Keratinocyte (primary cell): ENCODE data around the gene CD28. TPM values are rescaled to one million over a fixed set of nuclear protein-coding genes. Genes with fewer than 3 reads are reported as not detected.

Source experiments
- DNase-seq: peaks from one replicate; pipeline ENCODE4 v3.0.0-alpha.2; 2011; ENCODE audit warnings: low read depth, missing footprints, low spot score
- FAIRE-seq: peaks from 2 replicates; lab custom pipeline; 2011; peaks lifted over from hg19 to GRCh38; lab: Jason Lieb, UNC
- H2AFZ ChIP-seq: 2 replicates; pipeline ENCODE4 v1.6.0; 2012; ENCODE audit warnings: low read length, control low read depth, inconsistent platforms; ENCODE audit not compliant: control insufficient read depth
- H3K27ac ChIP-seq: 2 replicates; pipeline ENCODE4 v1.5.1; 2011; ENCODE audit warnings: low read length; ENCODE audit not compliant: control insufficient read depth, insufficient read depth
- H3K27me3 ChIP-seq: 3 replicates; pipeline ENCODE4 v1.6.0; 2011; ENCODE audit warnings: low read length; ENCODE audit not compliant: control insufficient read depth, insufficient read depth; ENCODE audit errors: extremely low read depth
- H3K36me3 ChIP-seq, 2 experiments: 2 replicates in 1 of 2; 3 replicates in 1 of 2; pipeline ENCODE4 v1.5.1; 2011; ENCODE audit warnings: low read length in 2 of 2, mild to moderate bottlenecking in 1 of 2; ENCODE audit not compliant: control insufficient read depth in 2 of 2, insufficient read depth in 2 of 2; ENCODE audit errors: extremely low read depth in 1 of 2
- H3K4me1 ChIP-seq: 3 replicates; pipeline ENCODE4 v1.5.1; 2011; ENCODE audit warnings: low read length; ENCODE audit not compliant: control insufficient read depth, insufficient read depth; ENCODE audit errors: extremely low read depth
- H3K4me2 ChIP-seq: 3 replicates; pipeline ENCODE4 v1.6.0; 2011; ENCODE audit warnings: low read depth, low read length; ENCODE audit not compliant: control insufficient read depth, insufficient read depth; ENCODE audit errors: extremely low read depth
- H3K4me3 ChIP-seq, 3 experiments: fragments of 200-600 bp in 1 of 3; sonication (generic) in 1 of 3; 2 replicates in 2 of 3; 3 replicates in 1 of 3; pipeline ENCODE4 v1.5.1; 2011 to 2016; ENCODE audit warnings: low read length in 3 of 3, mild to moderate bottlenecking in 3 of 3, control low read depth in 2 of 3, inconsistent platforms in 1 of 3, low read depth in 1 of 3, mixed read lengths in 1 of 3, mixed run types in 1 of 3, moderate library complexity in 1 of 3; ENCODE audit not compliant: control insufficient read depth in 2 of 3, insufficient read depth in 2 of 3; ENCODE audit errors: extremely low read depth in 1 of 3
- H3K79me2 ChIP-seq: 2 replicates; pipeline ENCODE4 v1.6.0; 2012; ENCODE audit warnings: low read length; ENCODE audit not compliant: control insufficient read depth, insufficient read depth
- H3K9ac ChIP-seq: 3 replicates; pipeline ENCODE4 v1.6.0; 2011; ENCODE audit warnings: low read length; ENCODE audit not compliant: control insufficient read depth, insufficient read depth; ENCODE audit errors: extremely low read depth
- H3K9me1 ChIP-seq: 3 replicates; pipeline ENCODE4 v1.6.0; 2011; ENCODE audit warnings: low read length; ENCODE audit not compliant: control insufficient read depth, insufficient read depth; ENCODE audit errors: extremely low read depth
- H3K9me3 ChIP-seq: 2 replicates; pipeline ENCODE4 v1.5.1; 2012; ENCODE audit warnings: low read depth, low read length; ENCODE audit not compliant: control insufficient read depth
- H4K20me1 ChIP-seq: 3 replicates; pipeline ENCODE4 v1.6.0; 2011; ENCODE audit warnings: low read length; ENCODE audit not compliant: control insufficient read depth, insufficient read depth; ENCODE audit errors: extremely low read depth
- EZH2 ChIP-seq: IDR thresholded peaks from one replicate; pipeline ENCODE4 v1.6.1; 2012; ENCODE audit warnings: inconsistent platforms, mild to moderate bottlenecking, low read length, moderate library complexity
- dilution Hi-C: fragments of 300-500 bp; cut with MboI; formaldehyde crosslinking; loops from one replicate; pipeline ENCODE4 v1.7.0; 2020; ENCODE audit warnings: low sequenced_read_pairs; ENCODE audit not compliant: extremely low pct_ligation_motif_present
- polyA plus RNA-seq, 5 experiments: library from polyadenylated mRNA; depleted of rRNA in 3 of 5; stranded (reverse) in 3 of 5; stranded (forward) in 1 of 5; unstranded in 1 of 5; fragments of >200 nt; gene quantifications; 1 replicate in 1 of 5; 2 replicates in 3 of 5; 3 replicates in 1 of 5; pipeline versions ENCODE4 v1.2.1 to v1.2.3, GENCODE V29; 2011 to 2012; ENCODE audit warnings: missing spikeins in 2 of 5, low read depth in 1 of 5, low replicate concordance in 1 of 5
- TF ChIP-seq, protein P1 (sequence below), 3 experiments: IDR thresholded peaks in 1 of 3; conservative IDR thresholded peaks in 1 of 3; optimal IDR thresholded peaks in 1 of 3; 2 replicates in 2 of 3; 3 replicates in 1 of 3; pipeline versions ENCODE3 to v1.5.1; 2011; ENCODE audit warnings: low read length in 3 of 3, mild to moderate bottlenecking in 3 of 3, moderate library complexity in 2 of 3, control low read depth in 1 of 3, inconsistent platforms in 1 of 3; ENCODE audit not compliant: insufficient read depth in 2 of 3; ENCODE audit errors: extremely low read depth in 1 of 3

Gene CD28
- polyA plus RNA-seq, 1 donor (not counting 4 experiments of a cell fraction or from before 2014, with no cell fraction given) = 0.01 TPM

DNA sequence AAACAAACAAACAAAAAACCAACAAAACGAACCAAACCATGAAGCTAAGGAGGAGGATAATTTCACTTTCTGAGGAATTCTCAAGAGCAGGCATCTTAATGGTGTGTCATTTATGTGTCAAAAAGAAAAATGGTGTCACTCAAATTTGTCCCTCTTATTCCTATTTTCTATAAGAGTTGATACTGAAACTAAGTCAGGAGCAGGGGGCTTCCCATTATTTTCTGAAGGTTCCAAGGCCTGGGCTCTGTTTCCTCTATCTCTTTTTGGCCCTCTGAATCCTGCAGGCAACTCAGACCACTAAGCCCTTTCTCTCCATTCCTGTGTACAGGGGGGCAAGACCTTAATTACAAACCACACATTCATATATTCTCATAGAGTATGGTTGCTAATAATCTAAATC, 44.0 kb upstream of the CD28 start:
- H3K36me3 ChIP-seq = no peaks in the 10 kb centered on the region
- dilution Hi-C loops = no loop called here

DNA sequence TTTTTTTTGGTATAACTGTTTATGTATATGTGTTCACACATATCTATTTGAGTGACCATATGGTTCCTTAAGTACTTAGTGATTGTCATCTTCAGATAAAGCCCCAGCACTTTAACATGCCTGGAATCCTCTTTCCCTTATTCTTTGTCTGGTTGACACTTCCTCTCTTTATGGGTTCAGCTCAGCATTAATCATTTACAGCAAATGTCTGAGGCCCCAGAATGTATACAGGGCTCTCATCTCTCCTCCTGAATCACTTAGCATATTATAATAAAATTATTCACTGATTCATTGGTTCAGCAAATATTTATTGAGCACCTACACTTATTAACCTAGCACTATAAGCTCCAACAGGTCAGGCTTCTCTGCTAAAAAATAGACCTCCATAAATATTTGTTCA, 43.5 kb upstream of the CD28 start:
- FAIRE-seq = no peak

More for the DNA sequence above, 44.0 kb upstream of the CD28 start:
- no peak for DNase-seq
- H3K27ac ChIP-seq = no peak overlapping the region
- H3K4me1 ChIP-seq = peaks cover 6% of the 10 kb centered on the region
- H3K9me1 ChIP-seq = no peaks in the 10 kb centered on the region
- H3K27me3 ChIP-seq = no peaks in the 10 kb centered on the region
- no peaks in the 10 kb centered on the region for H4K20me1 ChIP-seq
- no peak overlapping the region for H3K9ac ChIP-seq
- H2AFZ ChIP-seq = no peak overlapping the region
- H3K4me2 ChIP-seq = no peak overlapping the region
- no peaks in the 10 kb centered on the region for H3K9me3 ChIP-seq
- TF ChIP-seq EZH2 = no peak
- TF ChIP-seq, protein P1, sequence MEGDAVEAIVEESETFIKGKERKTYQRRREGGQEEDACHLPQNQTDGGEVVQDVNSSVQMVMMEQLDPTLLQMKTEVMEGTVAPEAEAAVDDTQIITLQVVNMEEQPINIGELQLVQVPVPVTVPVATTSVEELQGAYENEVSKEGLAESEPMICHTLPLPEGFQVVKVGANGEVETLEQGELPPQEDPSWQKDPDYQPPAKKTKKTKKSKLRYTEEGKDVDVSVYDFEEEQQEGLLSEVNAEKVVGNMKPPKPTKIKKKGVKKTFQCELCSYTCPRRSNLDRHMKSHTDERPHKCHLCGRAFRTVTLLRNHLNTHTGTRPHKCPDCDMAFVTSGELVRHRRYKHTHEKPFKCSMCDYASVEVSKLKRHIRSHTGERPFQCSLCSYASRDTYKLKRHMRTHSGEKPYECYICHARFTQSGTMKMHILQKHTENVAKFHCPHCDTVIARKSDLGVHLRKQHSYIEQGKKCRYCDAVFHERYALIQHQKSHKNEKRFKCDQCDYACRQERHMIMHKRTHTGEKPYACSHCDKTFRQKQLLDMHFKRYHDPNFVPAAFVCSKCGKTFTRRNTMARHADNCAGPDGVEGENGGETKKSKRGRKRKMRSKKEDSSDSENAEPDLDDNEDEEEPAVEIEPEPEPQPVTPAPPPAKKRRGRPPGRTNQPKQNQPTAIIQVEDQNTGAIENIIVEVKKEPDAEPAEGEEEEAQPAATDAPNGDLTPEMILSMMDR (optimal IDR thresholded peaks at IDR 0.05 in 1 of 3, IDR thresholded peaks at IDR 0.05 in 1 of 3, conservative IDR thresholded peaks at IDR 0.05 in 1 of 3; ENCODE audit: extremely low read depth in 1 of 3, insufficient read depth in 2 of 3, low read length in 3 of 3) = no peak
- H3K4me3 ChIP-seq = no peak overlapping the region
- no peak for FAIRE-seq
- H3K79me2 ChIP-seq = no peaks in the 10 kb centered on the region

More for the DNA sequence above, 43.5 kb upstream of the CD28 start:
- Histone ChIP-seq H4K20me1 (no peaks in the 10 kb centered on the region), H3K36me3 (no peaks in the 10 kb centered on the region), H3K9me3 (no peaks in the 10 kb centered on the region), H2AFZ (no peak overlapping the region), H3K27me3 (no peaks in the 10 kb centered on the region), H3K9me1 (no peaks in the 10 kb centered on the region), H3K79me2 (no peaks in the 10 kb centered on the region), H3K9ac (no peak overlapping the region), H3K27ac (no peak overlapping the region), H3K4me1 (peaks cover 6% of the 10 kb centered on the region), H3K4me3 (no peak overlapping the region), H3K4me2 (no peak overlapping the region)
- no peak for TF ChIP-seq EZH2
- TF ChIP-seq, protein P1 (optimal IDR thresholded peaks at IDR 0.05 in 1 of 3, IDR thresholded peaks at IDR 0.05 in 1 of 3, conservative IDR thresholded peaks at IDR 0.05 in 1 of 3; ENCODE audit: extremely low read depth in 1 of 3, insufficient read depth in 2 of 3, low read length in 3 of 3) = no peak
- DNase-seq = no peak
- dilution Hi-C loops = no loop called here
